ENCODE measurements around the gene PEMT.

The PEMT gene

DNA sequence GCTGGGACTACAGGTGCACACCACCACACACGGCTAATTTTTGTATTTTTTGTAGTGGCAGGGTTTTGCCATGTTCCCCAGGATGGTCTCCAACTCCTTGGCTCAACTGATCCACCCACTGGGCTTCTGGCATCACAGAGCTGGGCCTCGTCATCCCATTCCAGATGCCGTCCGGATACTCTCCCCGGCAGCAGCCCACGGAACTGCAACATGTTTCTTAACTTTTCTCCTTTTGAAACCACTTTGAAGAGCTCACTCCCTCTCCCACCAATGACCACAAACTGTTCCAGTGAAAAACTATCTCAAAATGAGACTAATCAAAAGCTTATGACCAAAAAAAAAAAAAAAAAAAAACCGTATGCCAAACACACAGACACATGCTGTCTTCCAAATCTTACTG is 17.6 kb downstream of the PEMT start:
- Histone ChIP-seq H3K27me3 (ENCODE audit: insufficient read depth, poor library complexity, severe bottlenecking) (no peaks in the 10 kb centered on the region), H3K4me3 (replicated peaks; ENCODE audit: insufficient read depth, low read length) (no peak overlapping the region), H3K27ac (replicated peaks) (no peak overlapping the region)
- no peak for DNase-seq (ENCODE audit: low read depth in 1 of 2, low spot score in 1 of 2)
- TF ChIP-seq SPI1 (IDR thresholded peaks at IDR 0.05; ENCODE audit: borderline replicate concordance, low read depth) (no peak), POLR2AphosphoS5 (IDR thresholded peaks at IDR 0.05; ENCODE audit: low read depth) (no peak), GABPA (IDR thresholded peaks at IDR 0.05; ENCODE audit: low read depth) (no peak)
- TF ChIP-seq, protein P1, sequence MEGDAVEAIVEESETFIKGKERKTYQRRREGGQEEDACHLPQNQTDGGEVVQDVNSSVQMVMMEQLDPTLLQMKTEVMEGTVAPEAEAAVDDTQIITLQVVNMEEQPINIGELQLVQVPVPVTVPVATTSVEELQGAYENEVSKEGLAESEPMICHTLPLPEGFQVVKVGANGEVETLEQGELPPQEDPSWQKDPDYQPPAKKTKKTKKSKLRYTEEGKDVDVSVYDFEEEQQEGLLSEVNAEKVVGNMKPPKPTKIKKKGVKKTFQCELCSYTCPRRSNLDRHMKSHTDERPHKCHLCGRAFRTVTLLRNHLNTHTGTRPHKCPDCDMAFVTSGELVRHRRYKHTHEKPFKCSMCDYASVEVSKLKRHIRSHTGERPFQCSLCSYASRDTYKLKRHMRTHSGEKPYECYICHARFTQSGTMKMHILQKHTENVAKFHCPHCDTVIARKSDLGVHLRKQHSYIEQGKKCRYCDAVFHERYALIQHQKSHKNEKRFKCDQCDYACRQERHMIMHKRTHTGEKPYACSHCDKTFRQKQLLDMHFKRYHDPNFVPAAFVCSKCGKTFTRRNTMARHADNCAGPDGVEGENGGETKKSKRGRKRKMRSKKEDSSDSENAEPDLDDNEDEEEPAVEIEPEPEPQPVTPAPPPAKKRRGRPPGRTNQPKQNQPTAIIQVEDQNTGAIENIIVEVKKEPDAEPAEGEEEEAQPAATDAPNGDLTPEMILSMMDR (IDR thresholded peaks at IDR 0.05; ENCODE audit: insufficient read depth, low read length), result no peak
- TF ChIP-seq, protein P2, sequence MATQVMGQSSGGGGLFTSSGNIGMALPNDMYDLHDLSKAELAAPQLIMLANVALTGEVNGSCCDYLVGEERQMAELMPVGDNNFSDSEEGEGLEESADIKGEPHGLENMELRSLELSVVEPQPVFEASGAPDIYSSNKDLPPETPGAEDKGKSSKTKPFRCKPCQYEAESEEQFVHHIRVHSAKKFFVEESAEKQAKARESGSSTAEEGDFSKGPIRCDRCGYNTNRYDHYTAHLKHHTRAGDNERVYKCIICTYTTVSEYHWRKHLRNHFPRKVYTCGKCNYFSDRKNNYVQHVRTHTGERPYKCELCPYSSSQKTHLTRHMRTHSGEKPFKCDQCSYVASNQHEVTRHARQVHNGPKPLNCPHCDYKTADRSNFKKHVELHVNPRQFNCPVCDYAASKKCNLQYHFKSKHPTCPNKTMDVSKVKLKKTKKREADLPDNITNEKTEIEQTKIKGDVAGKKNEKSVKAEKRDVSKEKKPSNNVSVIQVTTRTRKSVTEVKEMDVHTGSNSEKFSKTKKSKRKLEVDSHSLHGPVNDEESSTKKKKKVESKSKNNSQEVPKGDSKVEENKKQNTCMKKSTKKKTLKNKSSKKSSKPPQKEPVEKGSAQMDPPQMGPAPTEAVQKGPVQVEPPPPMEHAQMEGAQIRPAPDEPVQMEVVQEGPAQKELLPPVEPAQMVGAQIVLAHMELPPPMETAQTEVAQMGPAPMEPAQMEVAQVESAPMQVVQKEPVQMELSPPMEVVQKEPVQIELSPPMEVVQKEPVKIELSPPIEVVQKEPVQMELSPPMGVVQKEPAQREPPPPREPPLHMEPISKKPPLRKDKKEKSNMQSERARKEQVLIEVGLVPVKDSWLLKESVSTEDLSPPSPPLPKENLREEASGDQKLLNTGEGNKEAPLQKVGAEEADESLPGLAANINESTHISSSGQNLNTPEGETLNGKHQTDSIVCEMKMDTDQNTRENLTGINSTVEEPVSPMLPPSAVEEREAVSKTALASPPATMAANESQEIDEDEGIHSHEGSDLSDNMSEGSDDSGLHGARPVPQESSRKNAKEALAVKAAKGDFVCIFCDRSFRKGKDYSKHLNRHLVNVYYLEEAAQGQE (IDR thresholded peaks at IDR 0.05; ENCODE audit: insufficient replicate concordance, low read depth), result no peak

DNA sequence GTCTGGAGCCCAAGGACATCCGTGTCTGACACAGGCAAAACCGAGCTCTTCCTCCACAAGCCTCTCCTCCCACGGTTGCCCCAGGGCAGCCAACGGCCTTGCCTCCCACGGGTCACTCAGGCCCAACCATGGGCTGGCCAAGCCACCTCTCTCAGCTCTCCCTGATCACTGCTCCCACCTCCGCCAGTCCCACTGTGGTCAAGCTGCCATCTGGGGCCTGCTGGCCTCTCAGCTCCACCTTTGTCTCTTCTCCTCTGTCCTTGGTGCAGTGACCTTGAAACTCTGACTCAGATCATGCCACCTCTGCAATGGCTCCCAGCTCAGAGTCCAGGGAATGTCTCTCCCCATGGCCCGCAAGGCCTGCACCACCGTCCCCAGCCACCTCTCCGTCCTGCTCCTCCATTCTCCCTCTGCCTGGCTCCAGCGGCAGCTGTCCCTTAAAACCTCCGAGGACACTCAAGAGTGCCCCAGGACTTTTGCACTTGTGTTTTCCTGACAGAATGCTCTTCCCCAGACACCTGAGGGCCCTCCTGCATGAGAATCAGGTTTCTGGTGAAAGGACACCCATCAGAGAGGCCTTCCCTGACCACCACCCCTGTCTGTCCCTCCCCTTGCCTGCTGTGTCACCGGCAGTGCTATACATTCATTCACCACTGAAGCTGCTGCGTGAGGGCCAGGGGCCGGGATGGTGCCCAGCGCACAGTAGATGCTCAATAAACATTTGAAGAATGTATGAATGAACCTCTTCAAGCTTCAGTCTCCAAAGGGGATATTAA is 19.3 kb downstream of the PEMT start:
- DNase-seq (ENCODE audit: low read depth in 1 of 2, low spot score in 1 of 2), result no peak
- no peaks in the 10 kb centered on the region for H3K27me3 ChIP-seq (ENCODE audit: insufficient read depth, poor library complexity, severe bottlenecking)
- no peak for TF ChIP-seq GABPA (IDR thresholded peaks at IDR 0.05; ENCODE audit: low read depth)
- TF ChIP-seq, protein P1 (IDR thresholded peaks at IDR 0.05; ENCODE audit: insufficient read depth, low read length), result no peak
- H3K27ac ChIP-seq (replicated peaks), result no peak overlapping the region
- H3K4me3 ChIP-seq (replicated peaks; ENCODE audit: insufficient read depth, low read length), result no peak overlapping the region

DNA sequence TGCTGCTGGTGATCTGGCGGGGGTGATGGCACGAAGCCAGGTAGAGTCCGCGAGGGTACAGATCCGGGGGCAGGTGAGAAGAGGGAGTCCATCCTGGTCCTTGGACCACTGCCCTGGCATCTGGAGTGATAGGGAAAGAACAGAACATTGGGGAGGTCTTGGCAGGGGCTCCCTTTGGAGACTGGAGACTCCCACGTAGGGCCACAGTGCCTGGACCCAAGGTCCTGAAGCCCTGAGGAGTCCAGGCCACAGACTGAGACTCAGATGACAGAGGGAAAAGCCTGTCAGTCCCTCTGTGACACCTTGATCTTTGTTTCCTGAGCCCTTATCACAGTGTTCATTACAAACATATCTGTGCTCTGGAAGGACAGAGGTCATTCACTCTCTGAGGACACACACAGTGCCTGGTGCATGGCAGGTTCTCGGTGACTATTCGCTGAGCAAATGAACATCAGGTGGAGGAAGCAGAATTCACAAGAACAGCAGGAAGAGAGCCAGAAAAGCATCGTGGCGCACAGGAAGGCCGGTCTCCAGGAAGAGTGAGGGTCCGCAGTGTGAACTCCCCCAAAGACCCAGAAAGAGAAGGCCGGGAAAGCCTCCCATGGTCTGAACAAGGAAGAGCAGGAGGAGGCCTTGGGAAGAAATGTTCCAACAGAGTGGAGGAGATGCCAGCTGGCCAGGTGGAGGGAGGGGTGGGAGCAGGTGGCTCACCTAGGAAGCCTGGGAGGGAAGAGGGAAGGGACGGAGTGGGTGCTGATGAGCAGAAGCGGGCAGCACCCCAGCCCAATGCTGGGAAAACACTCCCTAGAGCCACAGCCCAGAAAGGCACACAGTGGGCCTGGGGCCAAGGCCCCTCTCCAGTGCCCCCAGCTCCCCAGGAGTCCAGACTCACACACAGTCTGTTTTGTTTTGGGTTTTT is 20.5 kb downstream of the PEMT start:
- no peak overlapping the region for H3K27ac ChIP-seq (replicated peaks)
- TF ChIP-seq, protein P1 (IDR thresholded peaks at IDR 0.05; ENCODE audit: insufficient read depth, low read length), result no peak
- TF ChIP-seq, protein P2 (IDR thresholded peaks at IDR 0.05; ENCODE audit: insufficient replicate concordance, low read depth), result no peak
- no peak for TF ChIP-seq GABPA (IDR thresholded peaks at IDR 0.05; ENCODE audit: low read depth)
- no peak for TF ChIP-seq SPI1 (IDR thresholded peaks at IDR 0.05; ENCODE audit: borderline replicate concordance, low read depth)
- no peak for TF ChIP-seq POLR2AphosphoS5 (IDR thresholded peaks at IDR 0.05; ENCODE audit: low read depth)
- H3K4me3 ChIP-seq (replicated peaks; ENCODE audit: insufficient read depth, low read length), result no peak overlapping the region
- H3K27me3 ChIP-seq (ENCODE audit: insufficient read depth, poor library complexity, severe bottlenecking), result no peaks in the 10 kb centered on the region
- DNase-seq (ENCODE audit: low read depth in 1 of 2, low spot score in 1 of 2), result no peak
